Stimulated activated naive CD4-positive, alpha-beta T cell (primary cell): ENCODE results near the gene PBX4.

ENCODE experiments used
- DNase-seq, 6 experiments: peaks; one replicate each; lab custom pipeline; 2025; lab: John Stamatoyannopoulos, UW

The PBX4 gene

GRCh38 chr19:19540064-19540714 is 78.3 kb downstream of the PBX4 start:
- peak in 5 of 6 experiments; percentile 25 to 69 (median 49) for DNase-seq

GRCh38 chr19:19539698-19540063 is 78.8 kb downstream of the PBX4 start:
- DNase-seq = peak in 1 of 6 experiments; percentile 42

- peak in 1 of 6 experiments; percentile 42 for DNase-seq
Measured at GRCh38 chr19:19538785-19539166, 79.7 kb downstream of the PBX4 start.

GRCh38 chr19:19538061-19538784 is 80.3 kb downstream of the PBX4 start, which contains the start of gene CILP2:
TSS of gene CILP2 (plus strand) at chr19:19538265. CDS start at chr19:19538350, 85 bp downstream.
- peak in 5 of 6 experiments; percentile 23 to 58 (median 28) for DNase-seq

GRCh38 chr19:19537075-19538048 is 81.1 kb downstream of the PBX4 start:
- peak in 2 of 6 experiments; percentile 11 to 14 for DNase-seq

GRCh38 chr19:19535311-19536191 is 82.9 kb downstream of the PBX4 start:
- no peak for DNase-seq

- no peak for DNase-seq
Measured at GRCh38 chr19:19534556-19535265, 83.8 kb downstream of the PBX4 start.

- DNase-seq = no peak
Measured at GRCh38 chr19:19533841-19534240, 84.6 kb downstream of the PBX4 start.

GRCh38 chr19:19532806-19533701 is 85.4 kb downstream of the PBX4 start:
- no peak for DNase-seq

GRCh38 chr19:19531951-19532805 is 86.3 kb downstream of the PBX4 start:
- peak; percentile 54 to 89 (median 78) for DNase-seq

GRCh38 chr19:19530889-19531288 is 87.6 kb downstream of the PBX4 start:
- DNase-seq = no peak

- DNase-seq = no peak
Measured at GRCh38 chr19:19530423-19530804, 88.1 kb downstream of the PBX4 start.

- DNase-seq = no peak
Measured at GRCh38 chr19:19529783-19530422, 88.6 kb downstream of the PBX4 start.

GRCh38 chr19:19528721-19529490 is 89.6 kb downstream of the PBX4 start, which contains the start of gene YJEFN3:
TSS of gene YJEFN3 (plus strand) at chr19:19528911. CDS start at chr19:19528933, 22 bp downstream.
- DNase-seq = no peak

- no peak for DNase-seq
Measured at GRCh38 chr19:19527674-19528625, 90.5 kb downstream of the PBX4 start.

- no peak for DNase-seq
Measured at GRCh38 chr19:19527371-19527656, 91.2 kb downstream of the PBX4 start.
